Stimulated activated CD4-positive, alpha-beta T cell treated with anti-CD3 and anti-CD28 coated beads, Interleukin-2, amount 100 ng/mL, for 4 hours (primary cell): ENCODE results near the gene LZTFL1.

Experiments used
- DNase-seq: peaks from one replicate; pipeline ENCODE4 v3.0.0-alpha.2; 2020; ENCODE audit warnings: low read depth

The LZTFL1 gene

DNA sequence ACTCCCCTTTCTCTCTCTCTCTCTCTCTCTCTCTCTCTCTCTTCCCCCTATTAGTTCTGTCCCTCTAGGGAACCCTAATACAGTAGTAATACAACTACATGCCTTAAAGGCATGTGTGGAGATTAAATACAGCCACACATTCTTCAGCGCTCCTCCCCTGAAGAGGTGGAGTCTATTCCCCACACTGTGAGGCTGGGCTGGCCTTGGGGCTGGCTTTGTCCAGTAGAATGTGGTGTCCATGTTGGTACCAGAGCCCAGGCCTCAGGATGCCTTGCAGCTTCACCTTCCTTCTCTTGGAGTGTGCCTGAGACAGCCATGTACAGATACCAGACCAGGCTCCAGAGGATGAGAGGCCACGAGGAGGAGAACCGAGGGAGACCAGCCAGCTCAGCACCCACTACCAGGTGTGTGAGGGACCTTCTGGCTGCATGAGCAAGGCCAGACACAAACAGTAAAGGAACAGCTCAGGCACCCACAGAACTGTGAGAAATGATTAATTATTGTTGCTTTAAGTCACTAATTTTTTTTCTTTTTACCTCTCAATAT, 56.2 kb downstream of the LZTFL1 start:
- no peak for DNase-seq

- DNase-seq = no peak
Measured at GRCh38 chr3:45783667-45784066, 58.3 kb downstream of the LZTFL1 start.

DNA sequence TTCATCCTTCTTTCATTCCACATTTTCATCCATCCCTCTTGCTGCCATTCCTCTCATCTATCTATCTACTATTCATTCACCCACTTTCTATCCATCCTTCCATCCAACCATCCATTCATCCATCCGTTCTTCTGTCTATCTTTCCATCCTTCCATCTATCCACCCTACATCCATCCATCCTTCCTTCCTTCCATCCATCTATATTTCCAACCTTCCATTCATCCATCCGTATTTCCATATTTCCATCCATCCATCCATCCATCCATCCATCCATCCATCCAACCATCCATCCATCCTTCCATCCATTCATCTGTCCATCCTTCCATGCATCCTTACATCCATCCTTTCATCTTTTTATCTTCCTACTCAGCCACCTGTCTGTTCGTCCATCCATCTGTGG, 59.5 kb downstream of the LZTFL1 start:
- no peak for DNase-seq

- DNase-seq = no peak
Measured at GRCh38 chr3:45781841-45782240, 60.1 kb downstream of the LZTFL1 start.

- no peak for DNase-seq
Measured at GRCh38 chr3:45781271-45781670, 60.6 kb downstream of the LZTFL1 start.

- no peak for DNase-seq
Measured at GRCh38 chr3:45779746-45780735, 61.9 kb downstream of the LZTFL1 start.

GRCh38 chr3:45778761-45779201, 63.1 kb downstream of the LZTFL1 start:
- DNase-seq = no peak

DNA sequence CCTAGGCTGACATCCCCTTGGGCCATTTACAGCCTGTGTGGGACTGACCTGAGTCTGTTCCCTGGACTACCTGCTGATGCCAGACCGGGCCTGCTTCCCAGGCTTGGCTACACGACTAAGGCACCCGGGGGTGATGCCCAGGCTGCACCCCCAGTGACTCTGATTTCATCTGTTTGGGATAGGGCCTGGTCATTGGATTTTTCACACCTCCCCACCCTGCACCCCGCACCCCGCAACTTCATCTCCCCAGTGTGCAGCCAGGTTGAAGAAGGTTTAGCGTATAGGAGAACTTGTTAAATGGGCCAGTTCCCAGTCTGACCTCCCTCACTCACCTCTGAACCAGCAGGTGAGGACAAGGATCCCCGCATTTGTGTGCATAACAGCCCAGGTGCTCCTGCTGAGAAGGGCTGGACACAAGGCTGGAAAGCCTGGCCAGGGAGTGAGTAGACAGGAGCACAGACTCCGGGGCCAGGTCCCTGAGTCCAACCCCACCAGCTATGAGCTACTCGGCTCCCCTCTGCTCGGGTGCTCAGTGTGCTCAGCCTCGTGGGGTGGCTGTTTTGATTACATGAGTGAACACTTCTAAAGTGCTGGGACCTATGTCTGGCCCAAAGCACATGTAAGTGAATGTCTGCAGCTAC, 64.1 kb downstream of the LZTFL1 start:
- DNase-seq = no peak

DNA sequence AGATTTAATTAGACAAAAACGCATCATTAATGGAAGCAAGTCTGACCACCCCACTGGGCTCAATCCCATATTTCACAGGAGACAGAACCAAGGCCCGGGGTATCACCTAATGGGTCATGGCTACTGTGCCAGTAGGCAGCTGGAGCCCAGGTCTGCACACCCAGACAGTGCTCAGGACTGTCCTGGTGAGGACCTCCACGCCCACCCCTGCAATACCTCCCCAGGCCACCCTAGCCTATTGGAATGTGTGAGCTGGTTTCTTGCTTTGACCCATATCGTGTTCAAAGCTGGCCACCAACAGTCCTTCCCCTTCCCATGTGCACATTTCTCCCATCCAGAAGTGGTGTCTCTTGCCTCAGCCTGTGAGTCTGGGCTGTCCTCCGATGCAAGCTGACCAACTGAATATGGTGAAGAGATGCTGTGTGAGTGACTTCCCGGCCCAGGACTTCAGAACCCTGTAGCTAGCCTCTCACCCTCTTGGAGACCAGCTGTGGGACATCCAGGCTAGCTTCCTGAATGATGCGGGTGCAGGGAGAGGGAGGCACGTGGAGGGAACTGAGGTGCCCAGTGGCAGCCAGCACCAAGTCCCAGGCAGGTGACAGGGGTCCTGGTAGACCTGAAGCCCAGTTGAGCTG, 64.7 kb downstream of the LZTFL1 start:
- no peak for DNase-seq

DNA sequence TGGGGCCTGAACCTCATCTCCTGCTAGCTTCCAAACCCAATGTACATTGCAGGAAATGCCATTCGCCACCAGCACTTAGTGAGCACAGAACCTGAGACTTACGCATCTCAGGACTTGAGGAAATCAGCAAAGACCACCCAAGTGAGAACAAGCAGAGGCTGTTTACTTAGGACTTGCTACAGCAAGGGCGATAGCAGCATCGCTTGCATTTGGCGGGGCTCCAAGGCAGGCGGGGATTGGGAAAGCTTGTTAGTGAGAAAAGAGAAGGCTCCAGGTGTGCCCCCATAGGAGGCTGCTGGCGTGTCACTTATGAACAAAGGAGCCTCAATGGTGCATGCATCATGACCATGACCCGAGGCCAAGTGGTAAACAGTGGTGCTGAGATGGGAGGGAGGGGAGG, 65.3 kb downstream of the LZTFL1 start:
- no peak for DNase-seq

GRCh38 chr3:45776301-45776595, 65.7 kb downstream of the LZTFL1 start:
- no peak for DNase-seq

GRCh38 chr3:45775571-45776300, 66.2 kb downstream of the LZTFL1 start:
- no peak for DNase-seq

- no peak for DNase-seq
Measured at GRCh38 chr3:45774581-45775521, 67.1 kb downstream of the LZTFL1 start.

DNA sequence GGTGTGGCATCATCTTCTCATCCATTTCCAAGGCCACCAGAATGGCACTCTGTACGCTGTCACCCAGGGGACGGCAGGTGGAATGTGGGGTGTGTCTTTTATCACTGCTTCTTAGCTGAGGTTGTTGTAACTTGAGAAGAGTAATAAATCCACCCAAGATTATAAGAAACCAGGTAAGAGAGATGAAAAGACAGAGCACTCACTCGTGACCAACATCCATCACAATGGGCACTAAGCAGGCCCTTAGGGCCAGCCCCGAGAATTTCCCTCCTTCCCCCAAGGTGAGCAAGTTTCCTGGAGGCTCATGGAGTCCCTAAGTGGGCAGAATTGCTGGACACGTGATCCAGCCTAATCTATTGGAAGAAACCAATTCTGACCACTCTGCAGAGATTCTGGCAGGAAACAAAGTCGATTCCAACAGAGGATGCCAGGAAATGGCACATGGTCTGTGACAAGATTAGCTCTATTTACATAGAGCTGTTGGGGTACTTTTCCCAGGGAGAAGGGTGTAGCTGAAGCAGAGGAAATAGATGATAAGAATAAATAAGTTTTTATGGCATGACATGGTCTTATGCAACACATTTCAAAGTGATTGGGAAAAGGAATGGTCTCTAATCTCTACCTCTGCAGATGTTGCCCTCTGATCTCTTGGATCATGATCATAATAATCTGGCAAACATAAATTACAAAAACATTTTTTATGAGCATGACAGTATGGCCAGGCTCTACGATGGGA, 68.0 kb downstream of the LZTFL1 start:
- no peak for DNase-seq
